ENCODE results near the gene OSBPL5.

The OSBPL5 gene

DNA sequence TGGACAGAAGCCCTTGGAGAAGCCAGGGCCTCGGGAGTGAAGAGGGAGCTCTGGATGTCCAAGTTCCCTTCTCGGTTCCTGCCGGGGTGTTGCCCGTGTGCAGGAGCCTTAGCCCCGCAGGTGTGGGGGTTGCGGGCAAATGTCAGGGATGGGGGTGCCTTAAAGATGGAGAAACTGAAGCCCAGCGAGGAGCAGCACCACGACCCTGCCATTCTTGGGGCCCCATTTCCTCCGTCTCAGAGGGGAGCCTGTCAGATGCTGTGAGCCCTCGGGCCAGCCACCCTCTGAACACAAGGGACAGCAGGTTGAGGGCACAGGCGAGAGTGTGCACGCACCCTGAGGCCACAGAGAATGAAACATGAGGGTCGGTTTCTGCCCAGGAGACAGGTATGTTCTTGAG, 6.3 kb downstream of the OSBPL5 start:
- TF ChIP-seq, protein P1, sequence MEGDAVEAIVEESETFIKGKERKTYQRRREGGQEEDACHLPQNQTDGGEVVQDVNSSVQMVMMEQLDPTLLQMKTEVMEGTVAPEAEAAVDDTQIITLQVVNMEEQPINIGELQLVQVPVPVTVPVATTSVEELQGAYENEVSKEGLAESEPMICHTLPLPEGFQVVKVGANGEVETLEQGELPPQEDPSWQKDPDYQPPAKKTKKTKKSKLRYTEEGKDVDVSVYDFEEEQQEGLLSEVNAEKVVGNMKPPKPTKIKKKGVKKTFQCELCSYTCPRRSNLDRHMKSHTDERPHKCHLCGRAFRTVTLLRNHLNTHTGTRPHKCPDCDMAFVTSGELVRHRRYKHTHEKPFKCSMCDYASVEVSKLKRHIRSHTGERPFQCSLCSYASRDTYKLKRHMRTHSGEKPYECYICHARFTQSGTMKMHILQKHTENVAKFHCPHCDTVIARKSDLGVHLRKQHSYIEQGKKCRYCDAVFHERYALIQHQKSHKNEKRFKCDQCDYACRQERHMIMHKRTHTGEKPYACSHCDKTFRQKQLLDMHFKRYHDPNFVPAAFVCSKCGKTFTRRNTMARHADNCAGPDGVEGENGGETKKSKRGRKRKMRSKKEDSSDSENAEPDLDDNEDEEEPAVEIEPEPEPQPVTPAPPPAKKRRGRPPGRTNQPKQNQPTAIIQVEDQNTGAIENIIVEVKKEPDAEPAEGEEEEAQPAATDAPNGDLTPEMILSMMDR (IDR thresholded peaks at IDR 0.05; ENCODE audit: extremely low read depth, missing control alignments): no peak

GRCh38 chr11:3158131-3158591, 6.9 kb downstream of the OSBPL5 start:
- TF ChIP-seq, protein P1 (IDR thresholded peaks at IDR 0.05; ENCODE audit: extremely low read depth, missing control alignments): no peak
- DNase-seq (ENCODE audit: low spot score): no peak

More for the DNA sequence above, 6.3 kb downstream of the OSBPL5 start:
- DNase-seq (ENCODE audit: low spot score): no peak

DNA sequence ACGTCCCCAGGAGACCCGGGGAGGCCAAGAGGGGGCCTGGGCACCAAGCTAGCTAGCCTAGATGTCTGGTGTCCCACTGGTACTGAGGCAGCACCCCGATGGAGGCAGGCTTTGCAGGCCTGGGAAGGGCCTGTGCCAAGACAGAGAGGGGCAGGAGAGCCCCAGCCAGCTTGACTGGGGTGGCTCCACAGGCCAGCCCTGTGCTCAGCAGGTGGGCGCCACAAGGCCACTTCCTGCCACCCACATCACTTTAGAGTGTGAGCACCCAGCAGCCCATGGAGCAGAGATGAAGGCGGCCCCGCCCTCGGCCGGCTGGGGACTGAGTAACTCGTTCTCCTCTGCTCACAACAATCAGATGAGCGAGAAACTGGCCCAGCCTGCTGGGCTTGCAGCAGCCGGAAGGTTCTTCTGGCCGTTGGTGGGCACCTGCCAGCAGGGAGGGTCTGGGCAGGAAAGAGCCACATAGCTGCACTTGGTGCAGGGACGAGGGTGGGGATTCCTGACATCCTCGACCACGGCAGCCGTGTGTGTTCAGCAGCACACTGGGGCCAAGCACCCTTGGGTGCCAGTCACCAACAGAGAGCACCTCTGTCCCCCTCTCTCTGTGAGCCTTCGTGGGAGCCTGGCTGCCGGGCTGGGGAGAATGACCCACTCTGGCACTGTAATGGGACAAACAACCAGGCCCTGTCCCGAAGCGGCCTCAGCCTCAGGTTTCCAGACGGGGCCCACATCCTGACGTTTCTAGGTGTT, 7.6 kb downstream of the OSBPL5 start:
- TF ChIP-seq, protein P1 (IDR thresholded peaks at IDR 0.05; ENCODE audit: extremely low read depth, missing control alignments): no peak

DNA sequence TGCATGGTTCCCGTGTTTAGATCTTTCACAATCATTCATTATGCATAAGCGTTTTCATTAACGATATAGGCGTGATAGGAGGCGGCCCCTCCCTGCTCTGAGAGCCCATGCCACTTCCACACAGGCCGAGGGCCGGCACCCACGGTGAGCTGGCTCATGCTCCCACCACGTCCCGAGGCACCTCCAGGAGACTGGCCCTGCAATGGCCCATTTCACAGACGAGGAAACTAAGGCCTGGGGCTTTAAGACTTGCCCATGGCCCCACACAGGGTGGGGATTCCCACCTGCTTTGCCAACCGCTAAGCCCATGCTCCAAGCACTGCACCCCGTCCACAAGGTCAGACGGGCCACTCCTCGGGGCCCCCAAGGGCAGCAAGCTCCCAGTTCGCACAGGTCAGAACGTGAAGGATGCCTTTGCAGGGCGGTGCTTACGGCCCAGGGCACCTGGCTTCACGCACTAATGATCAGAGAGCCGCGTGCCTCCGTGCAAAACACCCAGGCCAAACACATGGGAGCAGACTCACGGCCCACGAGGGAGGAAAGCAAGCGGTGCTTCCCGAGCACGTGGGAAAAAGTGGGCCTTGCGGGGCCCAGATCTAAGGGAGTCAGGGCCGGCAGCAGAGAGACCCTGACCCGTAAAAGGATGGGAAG, 8.3 kb downstream of the OSBPL5 start:
- TF ChIP-seq, protein P1 (IDR thresholded peaks at IDR 0.05; ENCODE audit: extremely low read depth, missing control alignments): no peak
- no peak for DNase-seq (ENCODE audit: low spot score)

More for the DNA sequence above, 7.6 kb downstream of the OSBPL5 start:
- no peak for DNase-seq (ENCODE audit: low spot score)

- DNase-seq (ENCODE audit: low spot score): no peak
- TF ChIP-seq, protein P1 (IDR thresholded peaks at IDR 0.05; ENCODE audit: extremely low read depth, missing control alignments): no peak
Measured at GRCh38 chr11:3156282-3156660, 8.8 kb downstream of the OSBPL5 start.

GRCh38 chr11:3155691-3156258, 9.3 kb downstream of the OSBPL5 start:
- TF ChIP-seq, protein P1 (IDR thresholded peaks at IDR 0.05; ENCODE audit: extremely low read depth, missing control alignments): no peak
- no peak for DNase-seq (ENCODE audit: low spot score)

GRCh38 chr11:3155216-3155615, 9.9 kb downstream of the OSBPL5 start:
- TF ChIP-seq, protein P1 (IDR thresholded peaks at IDR 0.05; ENCODE audit: extremely low read depth, missing control alignments): no peak
- no peak for DNase-seq (ENCODE audit: low spot score)

Measured in GM20000 (cell line).